Osteocyte (in vitro differentiated cells): ENCODE data around the gene BMPR1B. TPM values are rescaled to one million over a fixed set of nuclear protein-coding genes. Genes with fewer than 3 reads are reported as not detected.

ENCODE experiments used
- DNase-seq: peaks from one replicate; pipeline ENCODE4 v3.0.0; 2021; ENCODE audit warnings: mixed read lengths; ENCODE audit not compliant: unreplicated experiment; ENCODE audit errors: extremely low spot score
- H3K27ac Mint-ChIP-seq: one replicate; pipeline ENCODE4 v1.8.0; 2021; ENCODE audit warnings: mild to moderate bottlenecking, mixed read lengths; ENCODE audit not compliant: unreplicated experiment
- H3K27me3 Mint-ChIP-seq: one replicate; pipeline ENCODE4 v1.8.0; 2021; ENCODE audit warnings: mixed read lengths; ENCODE audit not compliant: unreplicated experiment
- H3K36me3 Mint-ChIP-seq: one replicate; pipeline ENCODE4 v1.8.0; 2021; ENCODE audit warnings: mixed read lengths; ENCODE audit not compliant: unreplicated experiment
- H3K4me1 Mint-ChIP-seq: one replicate; pipeline ENCODE4 v1.8.0; 2021; ENCODE audit warnings: mixed read lengths; ENCODE audit not compliant: unreplicated experiment
- H3K4me3 Mint-ChIP-seq: one replicate; pipeline ENCODE4 v1.8.0; 2021; ENCODE audit warnings: mild to moderate bottlenecking, moderate library complexity, mixed read lengths; ENCODE audit not compliant: unreplicated experiment
- H3K9me3 Mint-ChIP-seq: one replicate; pipeline ENCODE4 v1.8.0; 2021; ENCODE audit warnings: mixed read lengths; ENCODE audit not compliant: unreplicated experiment
- total RNA-seq: library from RNA; stranded (reverse); gene quantifications from 2 replicates; pipeline ENCODE4 v1.2.1, GENCODE V29; 2021
- TF ChIP-seq, protein P1 (sequence below): fragments of 200-600 bp; sonication (generic); IDR thresholded peaks from 2 replicates; pipeline ENCODE4 v1.5.0; 2021; ENCODE audit warnings: antibody characterized with exemption, mild to moderate bottlenecking, moderate library complexity

The BMPR1B gene
- total RNA-seq, 1 donor from 2014 or later: 1.5 TPM

GRCh38 chr4:94765648-94766047 is 7.9 kb downstream of the BMPR1B start:
- Mint-ChIP-seq H3K27me3 (peaks cover 10% of the 10 kb centered on the region), H3K9me3 (no peaks in the 10 kb centered on the region), H3K36me3 (no peaks in the 10 kb centered on the region), H3K4me1 (no peaks in the 10 kb centered on the region), H3K27ac (no peak overlapping the region), H3K4me3 (no peak overlapping the region)
- TF ChIP-seq, protein P1, sequence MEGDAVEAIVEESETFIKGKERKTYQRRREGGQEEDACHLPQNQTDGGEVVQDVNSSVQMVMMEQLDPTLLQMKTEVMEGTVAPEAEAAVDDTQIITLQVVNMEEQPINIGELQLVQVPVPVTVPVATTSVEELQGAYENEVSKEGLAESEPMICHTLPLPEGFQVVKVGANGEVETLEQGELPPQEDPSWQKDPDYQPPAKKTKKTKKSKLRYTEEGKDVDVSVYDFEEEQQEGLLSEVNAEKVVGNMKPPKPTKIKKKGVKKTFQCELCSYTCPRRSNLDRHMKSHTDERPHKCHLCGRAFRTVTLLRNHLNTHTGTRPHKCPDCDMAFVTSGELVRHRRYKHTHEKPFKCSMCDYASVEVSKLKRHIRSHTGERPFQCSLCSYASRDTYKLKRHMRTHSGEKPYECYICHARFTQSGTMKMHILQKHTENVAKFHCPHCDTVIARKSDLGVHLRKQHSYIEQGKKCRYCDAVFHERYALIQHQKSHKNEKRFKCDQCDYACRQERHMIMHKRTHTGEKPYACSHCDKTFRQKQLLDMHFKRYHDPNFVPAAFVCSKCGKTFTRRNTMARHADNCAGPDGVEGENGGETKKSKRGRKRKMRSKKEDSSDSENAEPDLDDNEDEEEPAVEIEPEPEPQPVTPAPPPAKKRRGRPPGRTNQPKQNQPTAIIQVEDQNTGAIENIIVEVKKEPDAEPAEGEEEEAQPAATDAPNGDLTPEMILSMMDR: no peak
- no peak for DNase-seq

GRCh38 chr4:94766856-94767255 is 9.1 kb downstream of the BMPR1B start:
- Mint-ChIP-seq H3K27me3 (peaks cover 10% of the 10 kb centered on the region), H3K9me3 (no peaks in the 10 kb centered on the region), H3K36me3 (no peaks in the 10 kb centered on the region), H3K4me3 (no peak overlapping the region), H3K4me1 (no peaks in the 10 kb centered on the region), H3K27ac (no peak overlapping the region)
- DNase-seq: no peak
- TF ChIP-seq, protein P1: no peak

DNA sequence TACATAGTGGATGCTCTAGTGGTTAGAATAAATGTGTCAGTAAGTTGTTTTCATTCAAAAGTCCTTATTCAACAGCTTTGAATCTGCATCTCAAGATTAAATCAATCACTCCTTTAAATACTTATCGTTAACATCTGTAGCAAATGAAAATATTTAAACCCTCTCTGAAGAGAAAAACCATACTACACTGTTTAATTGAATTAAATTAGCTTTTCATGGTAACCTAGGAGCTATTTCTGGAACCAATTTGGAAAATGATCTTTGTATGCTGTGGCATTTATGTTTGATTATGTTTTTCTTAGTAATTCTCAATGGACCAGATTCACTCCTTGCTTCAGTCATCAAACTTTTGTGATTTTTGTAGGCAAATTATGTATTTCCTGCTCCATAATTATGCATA is 9.7 kb downstream of the BMPR1B start:
- Mint-ChIP-seq H3K9me3 (no peaks in the 10 kb centered on the region), H3K36me3 (no peaks in the 10 kb centered on the region), H3K27me3 (peaks cover 10% of the 10 kb centered on the region), H3K27ac (no peak overlapping the region), H3K4me1 (no peaks in the 10 kb centered on the region), H3K4me3 (no peak overlapping the region)
- TF ChIP-seq, protein P1: no peak
- no peak for DNase-seq

- Mint-ChIP-seq H3K27ac (no peak overlapping the region), H3K27me3 (no peaks in the 10 kb centered on the region), H3K4me3 (no peak overlapping the region), H3K36me3 (peaks cover 8% of the 10 kb centered on the region), H3K9me3 (peaks cover 16% of the 10 kb centered on the region), H3K4me1 (no peaks in the 10 kb centered on the region)
- DNase-seq: no peak
- TF ChIP-seq, protein P1: no peak
These were observed 25.0 kb downstream of the BMPR1B start for GRCh38 chr4:94782707-94783106.

DNA sequence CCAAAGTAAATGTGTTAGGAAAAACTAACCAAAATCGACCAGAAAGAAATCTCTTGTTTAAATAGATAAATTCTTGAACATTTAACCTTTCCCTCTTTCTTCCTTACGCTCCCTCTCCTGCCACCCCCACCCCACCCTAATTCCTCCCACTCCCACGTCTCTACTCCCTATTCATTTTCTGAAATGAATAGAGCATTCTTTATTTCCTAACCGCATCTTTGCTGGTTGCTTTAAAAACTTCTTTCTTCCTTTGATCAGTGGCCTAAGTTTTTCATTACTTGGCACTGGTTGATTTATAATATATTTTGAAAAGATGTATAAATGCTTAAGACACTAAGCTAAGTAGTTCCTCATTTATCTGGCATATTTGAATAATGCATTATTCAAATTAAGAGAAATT is 33.9 kb downstream of the BMPR1B start:
- no peak overlapping the region for H3K4me3 Mint-ChIP-seq
- DNase-seq: no peak
- no peaks in the 10 kb centered on the region for H3K4me1 Mint-ChIP-seq
- no peaks in the 10 kb centered on the region for H3K36me3 Mint-ChIP-seq
- H3K9me3 Mint-ChIP-seq: no peaks in the 10 kb centered on the region
- TF ChIP-seq, protein P1: no peak
- no peaks in the 10 kb centered on the region for H3K27me3 Mint-ChIP-seq
- no peak overlapping the region for H3K27ac Mint-ChIP-seq
